DMS114 treated with DMSO at 0.1 percent for 48 hours (cell line): Measurements from ENCODE around the gene ZC3H14.
A peak's percentile ranks its signal among the peaks of the same experiment; 100 is the strongest.

Experiments
- DNase-seq: peaks from one replicate; lab custom pipeline; 2025; ENCODE audit not compliant: unreplicated experiment; lab: John Stamatoyannopoulos, UW

Gene ZC3H14

GRCh38 chr14:88605594-88605993 lies 42.8 kb downstream of the ZC3H14 start:
- DNase-seq = no peak

- DNase-seq = no peak
These were observed 45.0 kb downstream of the ZC3H14 start for GRCh38 chr14:88607829-88608228.

- DNase-seq = no peak
These were observed 49.0 kb downstream of the ZC3H14 start for GRCh38 chr14:88611878-88612277.

- DNase-seq = no peak
These were observed 50.1 kb downstream of the ZC3H14 start for GRCh38 chr14:88612981-88613380.

GRCh38 chr14:88613552-88614010 lies 50.7 kb downstream of the ZC3H14 start:
- DNase-seq = no peak

- no peak for DNase-seq
These were observed 51.5 kb downstream of the ZC3H14 start for GRCh38 chr14:88614218-88614907.

- DNase-seq = no peak
These were observed 53.9 kb downstream of the ZC3H14 start for GRCh38 chr14:88616697-88617096.

- no peak for DNase-seq
These were observed 54.6 kb downstream of the ZC3H14 start for GRCh38 chr14:88617479-88617878.

GRCh38 chr14:88618476-88618875 lies 55.6 kb downstream of the ZC3H14 start:
- no peak for DNase-seq

GRCh38 chr14:88621100-88621499 lies 58.3 kb downstream of the ZC3H14 start:
- no peak for DNase-seq

- no peak for DNase-seq
These were observed 62.8 kb downstream of the ZC3H14 start for GRCh38 chr14:88625671-88626070.

- no peak for DNase-seq
These were observed 65.2 kb downstream of the ZC3H14 start for GRCh38 chr14:88628033-88628432.

GRCh38 chr14:88628462-88628861 lies 65.6 kb downstream of the ZC3H14 start:
- no peak for DNase-seq

GRCh38 chr14:88630565-88630964 lies 67.7 kb downstream of the ZC3H14 start:
- DNase-seq = no peak

GRCh38 chr14:88631091-88631490 lies 68.3 kb downstream of the ZC3H14 start:
- no peak for DNase-seq

GRCh38 chr14:88632512-88632911 lies 69.7 kb downstream of the ZC3H14 start:
- DNase-seq = no peak

- DNase-seq = no peak
These were observed 76.4 kb downstream of the ZC3H14 start for GRCh38 chr14:88639221-88639620.

- DNase-seq = no peak
These were observed 97.2 kb downstream of the ZC3H14 start for GRCh38 chr14:88660056-88660455.

- peak; percentile 68 for DNase-seq
These were observed 104.9 kb downstream of the ZC3H14 start for GRCh38 chr14:88667555-88668273.

GRCh38 chr14:88668448-88669116 lies 105.7 kb downstream of the ZC3H14 start:
- no peak for DNase-seq

- no peak for DNase-seq
These were observed 106.5 kb downstream of the ZC3H14 start for GRCh38 chr14:88669346-88669745.
